ENCODE data around the gene MAML1.

The MAML1 gene

DNA sequence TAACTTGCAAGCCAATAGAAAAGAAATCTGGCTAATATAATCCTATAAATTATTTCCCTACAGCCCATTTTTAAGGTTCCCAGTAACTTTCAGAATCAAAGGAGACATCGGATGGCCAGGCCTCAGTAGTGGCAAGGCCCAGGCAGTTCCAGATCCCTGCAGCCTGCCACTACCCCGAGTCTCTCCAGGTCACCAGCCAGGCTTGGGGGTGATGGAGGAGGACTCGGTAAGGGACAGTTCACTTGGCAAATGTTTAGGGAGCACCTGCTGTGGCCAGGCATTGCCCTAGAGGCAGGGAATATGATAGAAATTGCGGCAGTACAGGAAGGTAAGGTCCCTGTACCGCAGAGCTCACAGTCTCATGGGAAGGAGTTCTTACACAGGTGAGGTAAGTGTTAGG, 46.0 kb downstream of the MAML1 start:
- no peaks in the 10 kb centered on the region for H3K4me1 ChIP-seq (ENCODE audit: low read depth, poor library complexity, severe bottlenecking)
- H3K4me2 ChIP-seq = no peak overlapping the region
- no peak overlapping the region for H3K4me3 ChIP-seq (IDR thresholded peaks at IDR 0.05; ENCODE audit: insufficient read depth, low read depth, low read length)
- no peak overlapping the region for H3K27ac ChIP-seq
- no peaks in the 10 kb centered on the region for H3K79me2 ChIP-seq (ENCODE audit: insufficient read depth, low read depth)
- H2AFZ ChIP-seq (ENCODE audit: low read depth) = no peak overlapping the region
- H4K20me1 ChIP-seq (ENCODE audit: insufficient read depth) = no peaks in the 10 kb centered on the region
- no peaks in the 10 kb centered on the region for H3K27me3 ChIP-seq (ENCODE audit: insufficient read depth, low read depth)
- no peaks in the 10 kb centered on the region for H3K36me3 ChIP-seq (ENCODE audit: insufficient read depth)
- no peak overlapping the region for H3K9ac ChIP-seq
- TF ChIP-seq CTCF (conservative IDR thresholded peaks at IDR 0.05; ENCODE audit: low read depth, low read length) = no peak

- H3K27ac ChIP-seq = no peak overlapping the region
- H3K79me2 ChIP-seq (ENCODE audit: insufficient read depth, low read depth) = no peaks in the 10 kb centered on the region
- no peak overlapping the region for H3K4me3 ChIP-seq (IDR thresholded peaks at IDR 0.05; ENCODE audit: insufficient read depth, low read depth, low read length)
- H3K9ac ChIP-seq = no peak overlapping the region
- no peak for TF ChIP-seq CTCF (conservative IDR thresholded peaks at IDR 0.05; ENCODE audit: low read depth, low read length)
- H3K4me2 ChIP-seq = no peak overlapping the region
- H3K36me3 ChIP-seq (ENCODE audit: insufficient read depth) = no peaks in the 10 kb centered on the region
- no peaks in the 10 kb centered on the region for H3K4me1 ChIP-seq (ENCODE audit: low read depth, poor library complexity, severe bottlenecking)
- H4K20me1 ChIP-seq (ENCODE audit: insufficient read depth) = no peaks in the 10 kb centered on the region
- H3K27me3 ChIP-seq (ENCODE audit: insufficient read depth, low read depth) = no peaks in the 10 kb centered on the region
- no peak overlapping the region for H2AFZ ChIP-seq (ENCODE audit: low read depth)
These were observed 47.2 kb downstream of the MAML1 start for GRCh38 chr5:179779826-179780225.

- H3K36me3 ChIP-seq (ENCODE audit: insufficient read depth) = no peaks in the 10 kb centered on the region
- H3K4me2 ChIP-seq = no peak overlapping the region
- H3K27ac ChIP-seq = no peak overlapping the region
- TF ChIP-seq CTCF (conservative IDR thresholded peaks at IDR 0.05; ENCODE audit: low read depth, low read length) = no peak
- no peaks in the 10 kb centered on the region for H3K27me3 ChIP-seq (ENCODE audit: insufficient read depth, low read depth)
- H3K4me1 ChIP-seq (ENCODE audit: low read depth, poor library complexity, severe bottlenecking) = no peaks in the 10 kb centered on the region
- H3K79me2 ChIP-seq (ENCODE audit: insufficient read depth, low read depth) = no peaks in the 10 kb centered on the region
- no peak overlapping the region for H3K4me3 ChIP-seq (IDR thresholded peaks at IDR 0.05; ENCODE audit: insufficient read depth, low read depth, low read length)
- no peaks in the 10 kb centered on the region for H4K20me1 ChIP-seq (ENCODE audit: insufficient read depth)
- no peak overlapping the region for H2AFZ ChIP-seq (ENCODE audit: low read depth)
- no peak overlapping the region for H3K9ac ChIP-seq
These were observed 47.7 kb downstream of the MAML1 start for GRCh38 chr5:179780362-179780761.

DNA sequence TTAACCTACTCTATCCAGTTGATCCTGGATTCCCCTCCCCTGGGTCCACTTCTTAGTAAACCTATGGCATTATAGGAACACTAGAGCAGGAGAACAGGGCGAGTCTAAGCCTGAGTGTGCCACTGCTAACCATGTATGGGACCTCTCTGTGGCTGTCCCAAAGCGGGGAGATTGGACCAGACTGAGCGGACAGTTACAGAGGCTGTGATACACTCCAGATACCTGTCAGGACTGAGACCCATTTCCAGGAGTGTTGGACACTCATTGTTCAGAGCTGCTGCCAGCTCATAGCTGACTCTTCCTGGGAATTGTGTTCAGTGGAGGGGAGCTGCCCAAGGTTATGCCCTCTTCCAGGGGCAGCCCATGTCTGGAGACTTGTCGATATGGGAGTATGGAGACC, 49.2 kb downstream of the MAML1 start:
- Histone ChIP-seq H3K36me3 (ENCODE audit: insufficient read depth) (no peaks in the 10 kb centered on the region), H3K27me3 (ENCODE audit: insufficient read depth, low read depth) (no peaks in the 10 kb centered on the region), H3K4me1 (ENCODE audit: low read depth, poor library complexity, severe bottlenecking) (no peaks in the 10 kb centered on the region), H3K4me3 (IDR thresholded peaks at IDR 0.05; ENCODE audit: insufficient read depth, low read depth, low read length) (no peak overlapping the region), H3K9ac (no peak overlapping the region), H3K27ac (no peak overlapping the region), H2AFZ (ENCODE audit: low read depth) (no peak overlapping the region), H3K79me2 (ENCODE audit: insufficient read depth, low read depth) (no peaks in the 10 kb centered on the region), H4K20me1 (ENCODE audit: insufficient read depth) (no peaks in the 10 kb centered on the region), H3K4me2 (no peak overlapping the region)
- no peak for TF ChIP-seq CTCF (conservative IDR thresholded peaks at IDR 0.05; ENCODE audit: low read depth, low read length)

DNA sequence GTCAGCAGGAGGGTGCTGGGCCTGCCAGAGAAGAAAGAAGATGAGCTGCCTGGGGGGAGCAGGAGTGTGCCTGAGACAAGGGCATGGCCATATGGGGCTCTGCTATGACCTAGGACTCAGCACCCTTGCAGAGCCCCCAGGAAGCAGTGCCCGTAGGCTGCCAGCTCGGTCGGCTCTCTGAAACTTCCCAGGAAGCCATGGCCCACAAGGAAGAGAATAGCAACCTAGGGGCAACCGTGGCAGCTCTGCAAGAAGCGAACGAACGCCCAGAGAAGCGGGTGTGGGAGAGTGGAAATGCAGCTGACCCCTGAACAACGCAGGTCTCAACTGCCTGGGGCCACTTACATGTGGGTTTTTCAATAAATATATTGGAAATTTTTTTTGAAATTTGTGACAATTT, 50.5 kb downstream of the MAML1 start:
- Histone ChIP-seq H3K4me3 (IDR thresholded peaks at IDR 0.05; ENCODE audit: insufficient read depth, low read depth, low read length) (no peak overlapping the region), H3K36me3 (ENCODE audit: insufficient read depth) (no peaks in the 10 kb centered on the region), H3K9ac (no peak overlapping the region), H3K27me3 (ENCODE audit: insufficient read depth, low read depth) (no peaks in the 10 kb centered on the region), H3K79me2 (ENCODE audit: insufficient read depth, low read depth) (no peaks in the 10 kb centered on the region), H3K4me2 (no peak overlapping the region), H4K20me1 (ENCODE audit: insufficient read depth) (no peaks in the 10 kb centered on the region), H3K27ac (no peak overlapping the region), H3K4me1 (ENCODE audit: low read depth, poor library complexity, severe bottlenecking) (no peaks in the 10 kb centered on the region), H2AFZ (ENCODE audit: low read depth) (no peak overlapping the region)
- no peak for TF ChIP-seq CTCF (conservative IDR thresholded peaks at IDR 0.05; ENCODE audit: low read depth, low read length)
